H1 (cell line): ENCODE measurements around the gene SIDT1. TPM values are rescaled to one million over a fixed set of nuclear protein-coding genes. Genes with fewer than 3 reads are reported as not detected.

Experiments
- CEBPB ChIP-seq: IDR thresholded peaks from 2 replicates; pipeline ENCODE4 v1.6.1; 2012; ENCODE audit warnings: low read depth, low read length
- CREB1 ChIP-seq: IDR thresholded peaks from 2 replicates; pipeline ENCODE4 v1.6.1; 2012; ENCODE audit warnings: inconsistent platforms
- EP300 ChIP-seq, 2 experiments: IDR thresholded peaks; 1 replicate in 1 of 2; 2 replicates in 1 of 2; pipeline ENCODE4 v1.6.1; 2011 to 2012; ENCODE audit warnings: low read depth in 2 of 2, low read length in 2 of 2, mild to moderate bottlenecking in 2 of 2, borderline replicate concordance in 1 of 2, inconsistent platforms in 1 of 2, moderate library complexity in 1 of 2
- FOSL1 ChIP-seq: IDR thresholded peaks from 2 replicates; pipeline ENCODE4 v1.6.1; 2011; ENCODE audit warnings: mild to moderate bottlenecking, low read depth, low read length, moderate library complexity; ENCODE audit not compliant: insufficient read depth
- HDAC2 ChIP-seq, 2 experiments: fragments of 300-600 bp in 1 of 2; sonication (generic) in 1 of 2; IDR thresholded peaks; 2 replicates each; pipeline ENCODE4 v1.6.1; 2011 to 2012; ENCODE audit warnings: low read depth in 2 of 2, low read length in 2 of 2, mild to moderate bottlenecking in 2 of 2, moderate library complexity in 2 of 2, borderline replicate concordance in 1 of 2, inconsistent platforms in 1 of 2
- KDM1A ChIP-seq: fragments of 200-600, 300-600 bp; sonication (generic); IDR thresholded peaks from 2 replicates; pipeline ENCODE4 v1.7.1; 2016; ENCODE audit warnings: mild to moderate bottlenecking, low read length, borderline replicate concordance
- KDM5A ChIP-seq: fragments of 200-600 bp; IDR thresholded peaks from 2 replicates; pipeline ENCODE4 v1.7.1; 2012; ENCODE audit warnings: mild to moderate bottlenecking, low read length, inconsistent platforms, mixed read lengths
- MAFK ChIP-seq: IDR thresholded peaks from 2 replicates; pipeline ENCODE4 v1.6.1; 2012; ENCODE audit warnings: low read depth, mild to moderate bottlenecking, improper control_type of control experiment, low read length
- POLR2A ChIP-seq, 2 experiments: IDR thresholded peaks; 1 replicate in 1 of 2; 2 replicates in 1 of 2; pipeline ENCODE4 v1.6.1; 2011; ENCODE audit warnings: low read depth in 2 of 2, low read length in 2 of 2, mild to moderate bottlenecking in 2 of 2; ENCODE audit errors: control extremely low read depth in 1 of 2
- POLR2AphosphoS5 ChIP-seq: IDR thresholded peaks from 2 replicates; pipeline ENCODE4 v1.6.1; 2011; ENCODE audit warnings: low read depth, low read length
- RFX5 ChIP-seq: IDR thresholded peaks from 2 replicates; pipeline ENCODE4 v1.6.1; 2011; ENCODE audit warnings: low read depth, low read length, improper control_type of control experiment, borderline replicate concordance
- SAP30 ChIP-seq: fragments of 300-600 bp; sonication (generic); IDR thresholded peaks from 2 replicates; pipeline ENCODE4 v1.7.1; 2012; ENCODE audit warnings: low read length, moderate library complexity, mild to moderate bottlenecking, inconsistent platforms; ENCODE audit not compliant: insufficient read depth, insufficient replicate concordance
- SIRT6 ChIP-seq: IDR thresholded peaks from one replicate; pipeline ENCODE4 v1.7.1; 2012; ENCODE audit warnings: low read length, inconsistent platforms
- SP1 ChIP-seq: IDR thresholded peaks from 2 replicates; pipeline ENCODE4 v1.6.1; 2011; ENCODE audit warnings: low read depth, low read length
- TAF1 ChIP-seq: IDR thresholded peaks from 2 replicates; pipeline ENCODE4 v1.6.1; 2011; ENCODE audit warnings: mild to moderate bottlenecking, low read depth, low read length
- TEAD4 ChIP-seq: IDR thresholded peaks from 2 replicates; pipeline ENCODE4 v1.6.1; 2012; ENCODE audit warnings: low read depth, low read length, inconsistent platforms, mixed read lengths
- YY1 ChIP-seq: IDR thresholded peaks from 2 replicates; pipeline ENCODE4 v1.6.1; 2011; ENCODE audit warnings: low read depth, mild to moderate bottlenecking, low read length
- polyA plus RNA-seq, 7 experiments: library from polyadenylated mRNA; depleted of rRNA in 3 of 7; stranded (reverse) in 5 of 7; unstranded in 2 of 7; fragments of >200 nt in 5 of 7; fragments of 200-250 nt in 2 of 7; gene quantifications; 1 replicate in 5 of 7; 2 replicates in 1 of 7; 4 replicates in 1 of 7; pipeline versions ENCODE4 v1.2.1 to v1.2.3, GENCODE V29; 2011 to 2013; ENCODE audit warnings: missing spikeins in 2 of 7, mixed read lengths in 2 of 7
- total RNA-seq: library from RNA; stranded (reverse); fragmentation: NEBNext Ultra II Directional; extraction: Animal tissue kit (Norgen Biotek cat#: 25700); gene quantifications from 2 replicates; pipeline ENCODE4 v1.2.1, GENCODE V29; 2021
- TF ChIP-seq, protein P1 (sequence below): IDR thresholded peaks from 2 replicates; pipeline ENCODE4 v1.6.1; 2011; ENCODE audit warnings: low read depth, mild to moderate bottlenecking, low read length; ENCODE audit not compliant: insufficient read depth

The SIDT1 gene
- total and polyA plus RNA-seq, 2 of the 8 experiments (the other 6 are each of a cell fraction or from before 2014, with no cell fraction given) = 0.06 TPM; not detected in 1

DNA sequence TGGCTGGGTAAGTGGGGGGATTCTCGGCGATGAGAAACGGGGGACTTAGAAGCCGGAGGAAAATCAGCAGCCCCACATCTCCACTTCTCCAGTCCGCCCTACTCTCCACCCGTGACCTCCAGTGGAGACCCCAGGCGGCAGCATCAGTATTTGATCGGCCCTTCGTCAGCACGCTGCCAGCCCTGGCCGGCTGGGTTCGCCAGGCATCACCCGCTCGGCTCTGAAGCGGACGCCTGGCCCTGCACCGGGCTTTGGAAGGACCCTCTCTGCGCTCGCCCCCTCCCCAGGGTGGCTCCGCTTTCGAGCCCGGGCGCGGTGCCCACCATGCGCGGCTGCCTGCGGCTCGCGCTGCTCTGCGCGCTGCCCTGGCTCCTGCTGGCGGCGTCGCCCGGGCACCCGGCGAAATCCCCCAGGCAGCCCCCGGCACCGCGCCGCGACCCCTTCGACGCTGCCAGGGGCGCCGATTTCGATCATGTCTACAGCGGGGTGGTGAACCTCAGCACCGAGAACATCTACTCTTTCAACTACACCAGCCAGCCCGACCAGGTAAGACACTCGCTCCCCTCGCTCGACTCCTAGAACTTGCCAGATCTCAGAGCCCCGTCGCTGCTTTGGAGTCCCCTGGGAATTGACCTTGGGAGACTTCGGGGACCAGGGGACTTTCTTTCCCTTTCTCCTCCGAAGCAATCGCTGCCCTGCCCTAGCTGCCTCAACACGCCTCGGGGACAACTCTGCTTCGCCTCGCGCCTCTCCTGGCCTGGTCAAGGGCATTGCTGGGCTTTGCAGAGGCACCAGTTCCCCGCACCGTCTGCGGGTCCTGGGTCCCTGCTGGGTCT is 561 bp downstream of the SIDT1 start (continued):
- no peak for TF ChIP-seq CREB1
- no peak for TF ChIP-seq HDAC2 (IDR thresholded peaks at IDR 0.05; ENCODE audit: borderline replicate concordance in 1 of 2, low read depth in 2 of 2, low read length in 2 of 2)
- TF ChIP-seq, protein P1, sequence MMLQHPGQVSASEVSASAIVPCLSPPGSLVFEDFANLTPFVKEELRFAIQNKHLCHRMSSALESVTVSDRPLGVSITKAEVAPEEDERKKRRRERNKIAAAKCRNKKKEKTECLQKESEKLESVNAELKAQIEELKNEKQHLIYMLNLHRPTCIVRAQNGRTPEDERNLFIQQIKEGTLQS = no peak
- no peak for TF ChIP-seq MAFK
- no peak for TF ChIP-seq KDM1A
- no peak for TF ChIP-seq TAF1
- TF ChIP-seq KDM5A = no peak
- TF ChIP-seq POLR2AphosphoS5 = no peak
- TF ChIP-seq CEBPB = no peak
- TF ChIP-seq YY1 = no peak
- no peak for TF ChIP-seq SP1
- no peak for TF ChIP-seq POLR2A (IDR thresholded peaks at IDR 0.05; ENCODE audit: control extremely low read depth in 1 of 2, low read depth in 2 of 2, low read length in 2 of 2)
- no peak for TF ChIP-seq SIRT6
- no peak for TF ChIP-seq SAP30
- no peak for TF ChIP-seq EP300 (IDR thresholded peaks at IDR 0.05; ENCODE audit: borderline replicate concordance in 1 of 2, low read depth in 2 of 2, low read length in 2 of 2)
- TF ChIP-seq TEAD4 = no peak
- no peak for TF ChIP-seq FOSL1
- no peak for TF ChIP-seq RFX5
